Non-pigmented ciliary epithelial cell (primary cell): ENCODE results near the gene HSPA1L.

Experiments
- DNase-seq: peaks from one replicate; pipeline ENCODE4 v3.0.0-alpha.2; 2010; ENCODE audit warnings: low read depth

HSPA1L gene

DNA sequence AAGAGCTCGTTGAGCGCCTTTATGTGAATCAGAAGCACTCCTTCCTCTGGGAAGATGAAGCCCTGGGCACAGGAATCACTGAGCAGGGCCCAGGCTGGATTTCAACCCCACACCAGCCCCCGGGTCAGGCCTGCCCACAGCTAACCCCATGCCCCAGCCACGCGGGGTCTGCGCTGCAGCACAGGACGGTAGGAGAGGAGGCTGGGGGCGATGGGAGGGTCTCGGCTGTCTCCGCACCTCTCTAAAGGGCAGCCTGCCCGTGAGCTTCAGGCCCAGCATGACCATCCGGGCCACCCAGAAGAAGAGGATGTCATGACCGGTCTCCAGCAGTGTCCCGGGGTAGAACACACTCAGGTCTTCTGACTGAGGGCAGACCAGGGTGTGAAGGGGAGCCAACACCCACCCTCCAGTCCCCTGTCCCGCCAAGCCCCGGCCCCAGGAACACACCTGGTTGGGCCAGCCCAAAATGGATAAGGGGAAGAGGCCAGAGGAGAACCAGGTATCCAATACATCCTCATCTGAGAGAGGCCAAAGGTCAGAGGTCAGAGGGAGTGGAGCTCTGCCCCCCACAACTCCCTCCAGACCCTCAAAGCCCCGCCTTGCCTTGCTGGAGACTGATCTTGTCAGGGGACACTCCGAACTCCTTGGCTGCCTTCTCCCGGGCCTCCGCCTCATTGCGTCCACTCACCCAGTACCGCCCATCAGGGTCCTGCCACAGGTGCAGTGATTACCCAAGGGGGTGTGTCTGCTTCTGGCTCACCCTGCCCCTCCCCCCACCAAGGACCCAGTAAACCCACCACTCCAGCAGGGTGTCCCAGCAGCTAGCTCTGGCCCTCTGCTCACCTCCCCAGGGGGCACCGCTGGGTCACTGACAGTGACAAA lies 33.6 kb downstream of the HSPA1L start:
- DNase-seq, result no peak

DNA sequence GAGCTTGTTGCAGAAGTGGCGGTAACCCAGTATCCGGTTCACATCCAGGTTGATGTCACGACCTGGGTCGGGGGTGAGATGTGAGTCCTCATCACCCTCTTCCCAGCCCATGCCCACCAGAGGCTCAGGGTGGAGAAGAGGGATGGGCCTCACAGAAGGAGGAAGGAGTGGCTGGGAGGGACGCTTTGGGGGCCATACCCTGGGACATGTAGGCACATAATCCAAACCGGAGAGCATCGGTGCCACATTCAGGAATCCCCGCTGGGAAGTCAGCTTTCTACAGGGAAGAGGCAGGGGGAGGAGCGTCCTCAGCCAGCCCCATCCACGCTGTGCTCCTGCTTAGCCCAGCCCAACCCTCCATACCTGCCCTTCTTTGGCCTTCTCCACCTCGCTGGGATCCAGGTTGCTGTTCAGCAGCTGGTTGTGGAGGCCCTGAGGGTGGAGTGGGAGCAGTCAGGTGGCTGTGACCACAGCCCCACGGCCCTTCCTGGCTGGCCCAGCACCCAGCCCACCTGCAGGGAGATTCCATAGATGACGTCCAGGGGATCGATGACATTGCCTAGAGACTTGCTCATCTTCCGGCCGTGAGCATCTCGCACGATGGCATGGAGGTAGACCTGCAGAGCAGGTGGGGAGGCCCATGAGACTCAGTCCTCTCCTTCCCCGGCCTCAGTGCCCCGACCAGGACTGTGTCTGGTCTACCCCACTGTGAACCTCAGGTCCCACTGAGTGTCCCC lies 34.4 kb downstream of the HSPA1L start:
- DNase-seq, result no peak

DNA sequence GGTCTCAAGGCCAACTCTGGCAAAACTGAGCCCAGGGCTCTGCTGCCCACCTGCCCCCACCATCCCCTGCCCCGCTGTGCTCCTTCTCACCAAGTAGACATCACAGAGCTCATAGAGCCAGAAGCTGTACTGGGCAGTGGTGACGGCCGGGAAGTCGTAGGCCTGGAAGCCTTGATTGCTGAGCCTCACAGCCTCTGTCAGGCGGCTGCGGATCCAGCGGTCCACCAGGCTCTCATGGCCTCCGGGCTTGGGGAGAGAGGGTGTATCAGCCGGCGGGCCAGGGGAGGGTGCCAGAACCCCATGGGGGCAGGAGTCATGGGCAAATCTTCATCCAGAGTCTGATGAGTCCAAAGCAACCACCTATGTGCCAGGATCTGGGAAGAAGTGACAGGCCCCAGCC lies 35.2 kb downstream of the HSPA1L start:
- no peak for DNase-seq

DNA sequence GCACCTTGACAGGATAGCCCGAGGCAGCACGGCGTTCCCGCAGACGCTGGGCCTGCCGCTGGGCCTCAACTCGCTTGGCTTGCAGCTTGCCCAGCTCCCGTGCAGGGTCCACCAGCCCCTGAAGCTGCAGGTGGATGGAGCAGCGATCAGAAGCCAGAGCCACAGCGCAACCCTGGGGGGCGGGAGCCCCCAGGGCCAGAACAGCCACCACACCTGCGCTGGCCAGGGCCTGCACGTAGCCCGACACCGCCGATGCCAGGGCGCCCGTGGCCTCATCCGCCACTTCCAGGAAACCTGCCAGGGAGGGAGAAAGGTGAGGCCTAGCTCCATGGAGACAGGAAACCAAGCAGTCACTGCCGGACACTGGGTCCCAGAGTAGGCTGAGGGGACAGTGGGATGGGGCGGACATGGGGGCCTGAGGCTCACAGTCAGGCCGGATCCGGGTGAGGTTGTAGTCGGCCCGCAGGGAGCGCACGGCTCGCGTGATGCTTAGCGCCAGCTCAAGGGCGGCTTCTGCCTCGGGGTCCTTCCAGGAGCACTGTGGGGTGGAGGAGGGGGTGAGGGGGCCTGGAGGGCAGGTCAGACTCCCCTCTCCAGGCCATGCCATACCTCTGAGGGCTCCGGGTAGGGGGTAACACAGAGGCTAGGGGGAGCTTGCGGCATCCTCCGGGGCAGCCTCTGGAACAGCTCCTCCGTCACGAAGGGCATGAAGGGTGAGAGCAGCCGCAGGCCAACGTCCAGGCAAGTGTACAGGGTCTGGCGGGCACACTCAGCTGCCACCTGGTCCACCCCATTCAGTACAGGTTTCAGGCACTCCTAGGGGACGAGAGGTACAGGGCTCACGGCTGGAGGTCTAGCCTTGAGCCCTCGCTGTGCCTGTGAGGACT lies 35.8 kb downstream of the HSPA1L start:
- DNase-seq, result no peak

DNA sequence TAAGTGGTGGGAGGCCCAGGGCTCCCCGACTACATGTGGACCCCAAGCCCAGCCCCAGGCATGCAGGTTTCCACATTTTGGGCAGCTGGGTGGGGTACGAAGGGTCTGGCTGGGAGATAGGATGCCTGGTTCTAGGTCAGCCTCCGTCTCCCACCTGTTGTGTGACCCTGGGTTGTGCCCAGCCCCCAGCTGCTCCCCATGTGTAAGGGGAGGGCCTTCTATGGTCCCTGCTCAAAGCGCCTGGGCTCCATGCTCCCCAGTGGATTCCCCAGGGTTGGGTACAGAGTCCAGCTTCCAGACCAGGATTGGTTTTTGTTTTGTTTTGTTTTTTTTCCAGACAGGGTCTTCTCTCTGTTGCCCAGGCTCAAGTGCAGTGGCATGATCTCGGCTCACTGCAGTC lies 36.9 kb downstream of the HSPA1L start:
- no peak for DNase-seq

DNA sequence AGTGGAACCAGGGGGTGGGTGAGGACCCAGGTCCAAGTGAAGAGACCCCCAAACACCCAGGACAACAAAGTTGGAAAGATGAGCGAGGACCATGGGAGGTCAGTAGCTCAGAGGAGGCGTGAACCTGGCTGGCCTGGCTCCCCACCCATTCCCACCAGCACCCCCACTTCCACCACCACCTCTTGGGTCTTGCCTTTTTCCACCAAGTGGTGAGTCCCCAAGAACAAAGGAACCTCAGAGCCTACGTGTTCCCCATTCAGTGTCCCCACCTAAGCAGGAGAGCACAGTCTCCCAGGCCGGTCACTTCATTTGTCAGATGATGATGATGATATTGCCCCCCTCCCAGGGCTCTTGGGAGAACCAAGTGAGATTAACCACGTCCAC lies 37.4 kb downstream of the HSPA1L start:
- DNase-seq, result no peak

DNA sequence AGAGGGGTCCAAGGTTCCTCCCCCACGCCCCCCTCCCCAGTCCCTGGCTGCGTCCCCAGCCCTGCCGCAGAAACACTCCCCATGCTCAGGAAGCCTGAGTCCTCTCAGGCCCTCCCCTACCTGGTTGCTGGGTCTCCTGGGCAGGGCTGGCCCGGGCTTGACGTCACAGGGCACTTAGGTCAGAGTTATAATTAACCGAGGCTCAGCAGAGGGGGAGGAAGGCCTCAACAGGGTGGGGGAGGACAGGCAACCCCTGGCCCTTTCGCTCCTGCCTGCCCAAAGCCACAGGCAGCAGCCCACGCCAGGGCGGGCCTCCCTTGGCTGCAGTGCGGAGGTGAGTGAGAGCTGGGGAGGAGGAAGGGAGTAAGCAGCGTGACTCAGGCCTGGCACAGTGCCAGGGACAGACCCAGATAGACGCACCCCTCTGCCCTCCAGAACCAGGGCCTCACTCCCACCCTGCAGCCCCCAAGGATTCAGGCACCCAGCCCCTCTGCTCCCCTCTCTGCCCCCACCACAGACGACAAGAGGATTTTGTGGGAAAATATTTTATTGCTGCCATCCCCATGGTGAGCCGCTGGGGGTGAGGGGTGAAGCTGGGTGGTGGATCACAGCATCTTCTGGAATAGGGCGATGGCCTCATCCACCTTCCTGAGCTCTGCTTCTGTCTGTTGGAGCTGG lies 38.0 kb downstream of the HSPA1L start, which contains the start of gene VWA7:
TSS of gene VWA7 (minus strand) at position 340 of the 678 bp plus-strand sequence. CDS start 549 bp downstream, outside the sequence.
- no peak for DNase-seq

DNA sequence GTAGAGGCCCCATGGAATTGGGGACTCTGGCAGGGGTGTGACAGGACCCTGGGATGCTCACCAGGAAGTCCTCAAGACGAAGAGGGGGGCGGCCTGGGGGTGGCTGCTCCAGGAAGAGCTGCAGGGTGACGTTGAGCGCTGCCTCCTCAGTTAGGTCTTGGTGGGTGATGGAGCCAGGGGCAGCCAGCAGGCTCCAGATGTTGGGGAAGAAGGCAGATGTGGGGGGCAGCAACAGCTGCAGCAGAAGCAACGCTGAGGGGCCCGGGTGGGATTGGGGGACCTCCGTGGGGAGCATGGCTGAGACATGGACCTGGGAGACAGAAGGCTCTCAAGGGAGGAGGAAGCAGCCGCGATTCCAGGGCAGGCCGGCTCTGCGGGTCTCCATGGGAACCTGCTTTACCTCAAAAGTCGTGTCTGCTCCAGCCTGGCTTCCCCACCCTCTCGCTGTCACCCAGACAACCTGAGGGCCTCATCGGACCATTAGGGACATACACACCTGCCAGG lies 38.5 kb downstream of the HSPA1L start:
- DNase-seq, result no peak

DNA sequence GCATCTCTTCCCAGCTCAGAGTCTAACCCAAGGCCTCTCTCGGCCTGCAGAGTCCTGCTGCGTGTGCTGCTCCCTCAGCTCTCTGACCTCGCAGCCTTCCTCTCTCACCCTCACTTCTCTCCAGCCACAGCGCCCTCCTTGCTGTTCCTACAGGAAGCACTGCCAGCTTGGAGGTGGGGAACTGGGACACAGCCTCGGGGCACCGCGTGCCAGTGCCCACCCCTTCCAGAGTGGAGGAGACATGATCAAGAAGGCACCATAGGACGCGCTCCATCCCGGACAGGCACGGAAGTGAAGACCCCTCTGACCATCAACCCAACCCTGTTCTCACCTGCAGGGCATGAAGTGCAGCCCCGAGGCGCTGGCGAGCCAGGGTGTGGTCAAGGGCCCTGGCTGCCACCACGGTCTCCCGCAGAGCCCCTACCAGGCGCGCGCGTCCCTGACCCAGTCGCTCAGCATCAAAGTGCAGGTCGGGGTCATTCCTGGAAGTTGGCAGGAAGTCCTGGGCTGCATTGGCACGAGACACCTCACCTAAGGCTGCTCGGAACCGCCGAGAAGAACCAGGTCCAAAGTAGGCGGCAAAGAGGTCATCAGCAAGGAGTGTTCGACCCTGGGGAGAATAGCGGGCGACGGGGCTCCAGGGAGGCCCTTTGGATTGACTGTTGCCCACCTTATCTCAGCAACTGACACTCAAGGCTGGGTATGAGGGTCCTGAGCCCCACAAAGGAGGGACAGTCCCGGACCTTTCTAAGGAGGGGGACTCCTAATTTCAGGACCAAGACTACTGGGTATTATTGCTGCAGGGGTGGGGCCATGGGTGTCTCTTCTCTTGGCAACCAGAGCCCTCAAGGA lies 39.2 kb downstream of the HSPA1L start:
- DNase-seq, result no peak

DNA sequence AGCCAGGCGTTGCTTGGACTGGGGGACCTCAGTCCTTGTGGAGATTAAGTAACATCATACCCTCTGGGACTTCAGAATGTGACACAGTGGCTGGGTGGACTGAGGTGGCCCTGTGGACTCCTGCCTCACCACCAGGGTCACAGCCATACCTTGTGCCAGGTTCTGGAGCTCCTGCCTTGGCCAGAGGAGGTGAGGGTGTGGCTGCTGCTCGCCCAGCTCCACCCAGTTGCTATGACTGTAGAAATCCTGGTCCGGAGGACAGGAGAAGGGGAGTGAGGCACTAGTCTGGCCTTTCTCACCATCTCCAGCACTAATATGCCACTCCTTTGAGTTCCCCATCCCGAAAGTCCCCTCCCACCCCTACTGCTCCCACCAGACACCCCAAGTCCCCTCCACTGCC lies 39.9 kb downstream of the HSPA1L start:
- no peak for DNase-seq

DNA sequence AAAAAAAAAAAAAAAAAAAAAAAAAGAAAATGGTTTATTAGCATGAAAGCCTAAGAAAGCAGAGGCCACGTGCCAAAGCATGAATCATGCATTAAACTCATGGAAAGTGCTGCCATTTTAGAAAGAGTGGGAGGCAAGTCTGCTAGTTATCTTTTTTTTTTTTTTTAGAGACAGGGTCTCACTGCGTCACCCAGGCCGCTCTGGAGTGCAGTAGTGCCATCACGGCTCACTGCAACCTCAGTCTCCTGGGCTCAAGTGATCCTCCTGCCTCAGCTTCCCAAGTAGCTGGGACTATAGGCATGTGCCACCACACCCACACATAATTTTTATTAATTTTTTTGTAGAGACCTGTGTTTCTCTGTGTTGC lies 43.1 kb downstream of the HSPA1L start:
- DNase-seq, result no peak

DNA sequence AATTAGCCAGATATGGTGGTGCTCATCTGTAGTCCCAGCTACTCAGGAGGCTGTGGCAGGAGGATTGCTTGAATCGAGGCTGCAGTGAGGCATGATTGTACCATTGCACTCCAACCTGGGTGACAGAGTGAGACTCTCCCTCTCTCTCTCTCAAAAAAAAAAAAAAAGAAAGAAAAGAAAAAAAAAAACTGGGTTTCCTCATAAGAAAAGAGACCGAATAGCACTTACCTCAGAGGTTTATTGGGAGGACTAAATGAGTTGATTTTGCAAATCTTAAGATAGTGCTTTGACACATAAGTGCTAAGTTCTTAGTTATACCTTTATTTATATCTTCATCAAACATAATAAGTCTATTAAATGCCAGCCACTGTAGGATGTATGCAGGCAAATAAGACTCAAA lies 44.2 kb downstream of the HSPA1L start:
- no peak for DNase-seq

DNA sequence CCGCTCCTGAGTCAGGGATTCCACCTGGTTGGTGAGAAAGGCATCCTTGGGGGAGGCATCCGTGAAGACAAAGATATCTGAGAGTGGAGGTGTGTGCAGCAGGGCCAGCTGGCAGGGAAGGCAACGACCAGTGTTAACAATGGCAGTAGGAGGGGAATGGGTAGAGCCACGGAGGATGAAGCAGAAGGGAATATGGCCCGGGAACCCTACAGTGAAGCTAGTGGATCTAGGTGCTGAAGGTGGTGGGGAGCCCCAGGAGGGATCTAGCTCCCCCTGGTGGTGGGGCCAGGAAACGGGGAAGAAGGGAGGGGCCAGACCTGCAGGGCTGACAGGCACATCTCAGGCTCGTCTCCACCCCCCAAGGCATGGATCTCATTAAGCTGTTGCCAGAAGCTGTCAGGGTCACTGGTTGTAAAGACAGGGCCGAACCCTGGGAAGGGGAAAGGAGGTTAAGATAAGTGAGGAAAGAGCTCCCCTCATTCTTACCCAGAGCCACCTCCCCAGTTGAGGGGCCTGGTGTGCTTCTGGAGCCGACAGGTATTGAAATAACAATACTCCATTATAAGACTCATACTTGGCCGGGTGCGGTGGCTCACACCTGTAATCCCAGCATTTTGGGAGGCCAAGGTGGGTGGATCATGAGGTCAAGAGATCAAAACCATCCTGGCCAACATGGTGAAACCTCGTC lies 45.3 kb downstream of the HSPA1L start:
- no peak for DNase-seq

DNA sequence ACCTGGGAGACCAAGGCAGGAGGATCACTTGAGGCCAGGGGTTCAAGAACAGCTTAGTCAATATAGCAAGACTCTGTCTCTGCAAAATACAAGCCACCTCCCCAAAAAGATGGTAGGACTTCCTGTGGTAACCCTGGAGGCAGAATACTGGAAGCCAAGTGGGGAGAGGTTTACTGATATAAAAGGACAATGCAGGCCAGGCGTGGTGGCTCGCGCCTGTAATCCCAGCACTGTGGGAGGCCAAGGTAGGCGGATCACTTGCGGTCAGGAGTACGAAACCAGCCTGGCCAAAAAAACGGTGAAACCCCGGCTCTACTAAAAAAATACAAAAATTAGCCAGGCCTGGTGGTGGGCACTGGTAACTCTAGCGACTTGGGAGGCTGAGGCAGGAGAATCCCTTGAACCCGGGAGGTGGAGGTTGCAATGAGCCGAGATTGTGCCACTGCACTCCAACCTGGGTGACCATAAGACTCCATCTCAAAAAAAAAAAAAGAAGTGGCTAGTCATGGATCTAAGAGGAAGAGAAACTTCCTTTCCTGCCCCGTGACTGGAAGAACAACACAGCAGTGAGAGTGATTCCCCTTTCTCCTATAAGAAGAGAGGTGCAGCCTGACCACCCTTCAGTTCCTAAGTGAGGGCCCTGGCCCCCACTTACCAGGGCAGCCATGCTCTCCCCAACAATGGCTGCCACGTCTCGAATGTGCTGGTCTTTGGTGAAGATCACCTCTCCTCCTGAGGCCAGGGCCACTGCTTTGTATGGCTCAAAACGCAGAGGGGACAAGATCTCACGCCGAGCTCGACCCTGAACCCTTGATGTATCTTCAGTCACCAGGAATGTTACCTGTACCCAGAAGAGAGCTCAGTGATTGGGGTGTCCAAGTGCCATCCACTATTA lies 46.5 kb downstream of the HSPA1L start:
- DNase-seq, result no peak

DNA sequence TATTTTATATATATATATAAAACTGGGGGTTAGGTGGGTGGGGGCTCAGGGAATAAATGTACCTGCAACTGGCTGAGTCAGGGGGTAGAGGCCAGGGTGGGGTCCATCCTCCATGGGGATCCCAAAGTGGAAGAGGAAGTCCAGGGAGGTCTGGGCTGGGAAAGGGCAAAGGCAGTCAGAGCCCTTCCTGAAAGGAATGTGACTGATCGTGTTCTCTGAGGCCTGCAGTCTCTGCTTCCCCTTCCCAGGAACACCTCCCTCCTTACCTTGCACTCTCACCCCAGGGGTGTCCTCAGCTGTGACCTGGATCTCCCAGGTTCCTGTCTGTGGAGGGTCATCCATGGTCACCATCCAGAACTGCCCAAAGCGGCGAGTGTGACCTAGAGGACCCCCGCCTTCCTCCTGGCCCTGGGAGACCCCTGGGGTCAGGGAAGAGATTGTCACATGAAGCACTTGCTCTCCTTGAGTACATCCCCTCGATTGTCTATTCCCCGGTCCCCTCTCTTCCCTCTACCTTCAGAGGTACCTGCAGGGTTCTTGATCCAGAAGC lies 47.9 kb downstream of the HSPA1L start:
- DNase-seq, result no peak

DNA sequence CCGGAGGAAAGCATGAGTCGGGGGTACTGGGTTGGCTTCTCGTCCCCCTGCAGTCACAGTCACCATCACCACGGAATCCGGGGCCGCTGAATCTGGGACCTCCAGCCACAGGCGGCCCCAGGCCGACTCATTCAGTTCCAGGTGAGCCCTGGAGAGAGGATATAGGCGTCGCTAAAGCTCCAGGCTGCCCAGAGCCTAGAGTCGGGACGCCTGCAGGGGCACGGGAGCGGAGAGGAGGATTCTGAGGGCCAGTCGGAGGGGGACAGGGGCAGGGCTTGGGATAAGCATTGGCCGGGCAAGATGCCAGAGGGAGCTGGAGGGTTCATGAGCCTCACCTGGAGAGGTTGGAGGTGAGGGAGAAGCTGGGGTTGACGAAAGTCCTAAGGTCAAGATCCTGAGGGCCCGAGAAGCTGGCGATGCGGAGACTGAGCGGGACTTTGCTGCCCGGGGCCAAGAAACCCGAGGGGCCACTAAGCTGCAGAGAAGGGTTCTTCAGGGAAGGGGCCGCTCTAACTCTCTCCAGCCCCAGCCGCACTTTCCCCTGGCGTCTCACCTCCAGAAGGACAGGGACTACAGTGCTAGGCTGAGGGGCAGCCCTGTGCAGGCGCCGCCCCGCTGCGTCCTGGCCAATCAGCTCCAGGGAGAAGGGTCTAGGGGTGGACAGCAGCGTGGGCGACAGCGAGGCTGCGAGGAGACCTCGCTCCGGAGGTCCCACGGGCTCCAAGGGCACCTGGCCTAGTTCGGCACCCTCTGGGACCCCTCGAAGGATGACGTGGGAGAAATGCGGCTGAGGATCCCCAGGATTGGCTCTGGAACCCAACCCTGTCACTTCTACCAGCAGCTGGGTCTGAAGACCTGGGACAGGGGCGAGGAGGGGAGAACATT lies 48.9 kb downstream of the HSPA1L start:
- no peak for DNase-seq

DNA sequence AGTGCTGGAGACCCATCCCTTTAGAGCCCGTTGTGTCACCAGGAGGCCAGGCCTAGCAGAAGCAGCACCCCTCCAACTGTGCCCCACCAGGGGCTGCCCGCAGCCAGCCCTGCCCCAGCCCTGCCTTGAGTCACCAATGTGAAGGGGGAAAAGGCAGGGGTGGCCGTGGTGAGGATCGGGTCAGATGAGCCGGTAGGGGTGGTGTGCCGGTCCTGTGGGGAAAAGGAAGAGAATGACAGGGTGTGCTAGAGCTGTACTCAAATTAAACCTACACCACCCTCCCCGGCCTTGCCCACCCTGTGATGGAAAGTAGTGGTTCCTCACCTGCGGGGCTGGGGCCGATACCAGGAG lies 49.5 kb downstream of the HSPA1L start:
- no peak for DNase-seq

DNA sequence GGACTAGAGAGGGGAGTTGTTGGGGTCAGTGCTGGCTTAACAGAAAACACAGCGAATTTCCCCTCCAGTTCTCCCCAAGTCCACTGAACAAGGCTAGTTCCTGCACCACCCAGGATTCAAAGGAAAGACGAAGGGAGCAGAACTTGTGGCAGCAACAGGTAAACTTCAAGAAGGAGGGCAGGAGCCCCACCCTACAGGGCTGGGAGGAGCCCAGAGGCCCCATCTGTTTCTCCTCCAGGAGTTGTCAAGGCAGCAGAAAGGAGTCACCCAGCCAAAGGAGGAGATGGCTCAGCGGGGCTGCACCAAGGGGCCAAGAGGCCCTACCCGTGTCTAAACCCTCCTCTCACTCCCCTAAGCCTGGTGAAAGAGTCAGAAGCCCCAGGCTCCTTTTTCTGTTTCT lies 50.9 kb downstream of the HSPA1L start:
- no peak for DNase-seq
